ENCODE data around the gene S100A6.

S100A6 gene

GRCh38 chr1:153544453-153545066 lies 8.8 kb upstream of the S100A6 start:
- no peak for DNase-seq

- DNase-seq = no peak
Observed at GRCh38 chr1:153543736-153544135, 7.9 kb upstream of the S100A6 start.

GRCh38 chr1:153542956-153543711 lies 7.3 kb upstream of the S100A6 start:
- DNase-seq = no peak

GRCh38 chr1:153541641-153542590 lies 6.1 kb upstream of the S100A6 start:
- no peak for DNase-seq

GRCh38 chr1:153540394-153541361 lies 4.9 kb upstream of the S100A6 start, which contains the start of gene S100A5:
Gene S100A5 (minus strand): TSS chr1:153540934. CDS start chr1:153540191, 743 bp downstream.
- DNase-seq = peak; percentile 88

GRCh38 chr1:153539395-153540093 lies 3.8 kb upstream of the S100A6 start:
- no peak for DNase-seq

GRCh38 chr1:153538315-153538821 lies 2.6 kb upstream of the S100A6 start:
- DNase-seq = no peak

GRCh38 chr1:153537376-153537730 lies 1.6 kb upstream of the S100A6 start:
- DNase-seq = no peak

GRCh38 chr1:153536671-153537375 lies 1.0 kb upstream of the S100A6 start:
- no peak for DNase-seq

- no peak for DNase-seq
Observed at GRCh38 chr1:153536012-153536670, 350 bp upstream of the S100A6 start.

- no peak for DNase-seq
Observed at GRCh38 chr1:153534925-153535241, 908 bp downstream of the S100A6 start.

GRCh38 chr1:153534226-153534924 lies 1.4 kb downstream of the S100A6 start:
- DNase-seq = no peak

GRCh38 chr1:153533689-153534201 lies 2.0 kb downstream of the S100A6 start:
- peak; percentile 91 for DNase-seq

- DNase-seq = peak; percentile 79
Observed at GRCh38 chr1:153532769-153533599, 2.8 kb downstream of the S100A6 start.

- no peak for DNase-seq
Observed at GRCh38 chr1:153532181-153532580, 3.6 kb downstream of the S100A6 start.

- no peak for DNase-seq
Observed at GRCh38 chr1:153531638-153532037, 4.2 kb downstream of the S100A6 start.

- no peak for DNase-seq
Observed at GRCh38 chr1:153527683-153528040, 8.1 kb downstream of the S100A6 start.

GRCh38 chr1:153527023-153527682 lies 8.6 kb downstream of the S100A6 start:
- no peak for DNase-seq
